ENCODE results near the gene BCL2.

The BCL2 gene

DNA sequence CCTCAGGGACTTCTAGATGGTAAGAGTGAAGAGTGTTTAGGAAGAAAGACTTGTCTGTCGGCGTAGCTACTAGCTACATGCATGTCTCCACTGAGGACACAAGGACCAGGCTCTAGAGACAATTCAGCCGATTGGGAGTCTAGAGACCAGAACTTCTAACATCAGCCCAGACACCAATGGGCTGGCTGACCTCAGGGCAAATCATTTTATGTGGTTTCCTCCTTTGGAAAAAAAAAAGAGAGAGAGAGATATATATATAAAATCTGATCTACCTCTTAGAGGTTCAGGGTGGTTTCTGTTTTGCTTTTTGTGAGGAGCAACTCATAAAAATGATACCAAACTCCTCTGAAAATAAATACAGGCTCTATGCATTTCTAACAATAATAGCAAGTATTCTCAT is 212.8 kb downstream of the BCL2 start:
- Histone ChIP-seq H3K36me3 (ENCODE audit: control insufficient read depth, insufficient read depth, low read length) (no peaks in the 10 kb centered on the region), H3K4me3 (ENCODE audit: low read depth, low read length) (no peak overlapping the region), H3K9ac (ENCODE audit: low read depth, low read length) (no peak overlapping the region), H3K27me3 (ENCODE audit: control insufficient read depth, insufficient read depth, low read length) (no peaks in the 10 kb centered on the region), H3K9me3 (ENCODE audit: control insufficient read depth, insufficient read depth, low read length) (no peaks in the 10 kb centered on the region), H3K4me1 (ENCODE audit: control insufficient read depth, insufficient read depth, low read length) (no peaks in the 10 kb centered on the region)

DNA sequence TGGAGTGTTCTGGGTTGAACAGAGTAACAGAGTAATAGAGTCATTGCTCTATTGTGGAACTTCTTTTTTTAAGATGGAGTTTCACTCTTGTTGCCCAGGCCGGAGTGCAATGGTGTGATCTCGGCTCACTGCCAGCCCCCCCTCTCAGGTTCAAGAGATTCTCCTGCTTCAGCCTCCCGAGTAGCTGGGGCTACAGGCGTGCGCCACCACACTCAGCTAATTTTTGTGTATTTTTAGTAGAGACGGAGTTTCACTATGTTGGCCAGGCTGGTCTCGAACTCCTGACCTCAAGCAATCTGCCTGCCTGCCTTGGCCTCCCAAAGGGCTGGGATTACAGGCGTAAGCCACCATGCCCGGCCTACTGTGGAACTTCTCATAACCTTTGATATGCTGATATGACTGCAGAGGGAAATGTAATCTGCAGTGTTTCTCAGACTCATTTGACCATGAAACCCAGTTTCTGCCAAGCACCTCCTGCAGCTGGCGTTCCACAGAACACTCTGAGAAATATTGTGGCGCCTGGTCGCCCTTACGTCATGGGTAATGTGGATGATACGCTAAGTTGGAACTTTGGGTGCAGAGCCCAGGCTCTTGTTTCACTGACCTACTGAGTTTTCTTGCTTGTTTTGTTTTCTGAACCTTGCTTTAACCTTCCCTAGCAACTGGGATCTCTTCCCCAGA is 213.8 kb downstream of the BCL2 start:
- Histone ChIP-seq H3K4me3 (ENCODE audit: low read depth, low read length) (no peak overlapping the region), H3K9ac (ENCODE audit: low read depth, low read length) (no peak overlapping the region), H3K27me3 (ENCODE audit: control insufficient read depth, insufficient read depth, low read length) (no peaks in the 10 kb centered on the region), H3K36me3 (ENCODE audit: control insufficient read depth, insufficient read depth, low read length) (no peaks in the 10 kb centered on the region), H3K9me3 (ENCODE audit: control insufficient read depth, insufficient read depth, low read length) (no peaks in the 10 kb centered on the region), H3K4me1 (ENCODE audit: control insufficient read depth, insufficient read depth, low read length) (no peaks in the 10 kb centered on the region)

DNA sequence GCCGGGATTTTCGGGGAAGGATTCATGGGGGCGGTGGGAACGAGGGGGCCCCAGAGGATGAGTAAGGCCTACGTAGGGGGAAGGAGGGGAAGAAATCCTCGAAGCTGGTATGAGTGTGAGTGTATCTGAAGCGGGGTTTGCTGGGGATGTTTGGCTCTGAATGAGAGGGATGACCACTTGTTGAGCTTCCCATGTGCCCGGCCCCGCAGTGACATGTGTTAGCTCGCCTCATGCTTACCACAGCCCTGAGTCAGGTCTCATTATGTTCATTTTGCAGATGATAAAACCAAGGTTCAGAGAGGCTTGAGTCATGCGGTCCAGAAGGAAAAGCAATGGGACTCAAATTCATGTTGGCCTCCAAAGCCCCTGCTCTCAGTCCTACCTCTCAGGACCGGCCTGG is 214.7 kb downstream of the BCL2 start:
- Histone ChIP-seq H3K9ac (ENCODE audit: low read depth, low read length) (no peak overlapping the region), H3K4me1 (ENCODE audit: control insufficient read depth, insufficient read depth, low read length) (no peaks in the 10 kb centered on the region), H3K36me3 (ENCODE audit: control insufficient read depth, insufficient read depth, low read length) (no peaks in the 10 kb centered on the region), H3K4me3 (ENCODE audit: low read depth, low read length) (no peak overlapping the region), H3K27me3 (ENCODE audit: control insufficient read depth, insufficient read depth, low read length) (no peaks in the 10 kb centered on the region), H3K9me3 (ENCODE audit: control insufficient read depth, insufficient read depth, low read length) (no peaks in the 10 kb centered on the region)

DNA sequence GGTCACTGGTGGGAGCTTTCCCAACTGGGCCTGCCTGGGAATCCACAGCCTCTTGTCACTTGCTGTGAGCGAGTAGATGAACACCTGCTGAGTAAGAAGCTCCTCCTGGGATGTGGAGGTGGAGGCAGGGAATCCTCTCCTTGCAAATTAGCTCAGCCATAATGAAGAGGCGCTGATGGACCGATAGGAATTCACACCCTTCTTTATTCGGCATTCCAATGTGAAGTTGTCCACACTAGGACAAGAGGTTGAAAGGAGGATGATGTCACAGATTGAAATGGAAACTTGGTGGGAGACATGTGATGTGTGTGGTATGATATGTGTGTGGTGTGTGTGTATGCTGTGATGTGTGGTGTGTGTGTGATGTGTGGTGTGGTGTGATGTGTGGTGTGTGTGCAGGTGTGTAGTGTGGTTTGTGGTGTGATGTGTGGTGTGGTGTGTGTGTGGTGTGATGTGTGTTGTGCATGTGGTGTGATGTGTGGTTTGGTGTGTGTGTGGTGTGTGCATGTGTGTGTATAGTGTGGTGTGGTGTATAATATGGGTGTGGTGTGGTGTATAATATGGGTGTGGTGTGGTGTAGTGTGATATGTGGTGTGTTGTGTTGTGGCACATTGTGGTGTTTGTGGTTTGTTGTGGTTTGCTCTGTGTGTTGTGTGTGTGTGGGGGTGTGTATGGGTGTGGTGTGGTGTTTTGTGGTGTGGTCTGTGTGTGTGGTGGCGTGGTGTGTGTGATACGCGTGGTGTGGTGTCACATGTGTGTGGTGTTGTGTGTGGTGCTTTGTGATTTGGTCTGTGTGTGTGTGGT is 216.4 kb downstream of the BCL2 start:
- Histone ChIP-seq H3K4me3 (ENCODE audit: low read depth, low read length) (no peak overlapping the region), H3K27me3 (ENCODE audit: control insufficient read depth, insufficient read depth, low read length) (no peaks in the 10 kb centered on the region), H3K36me3 (ENCODE audit: control insufficient read depth, insufficient read depth, low read length) (no peaks in the 10 kb centered on the region), H3K4me1 (ENCODE audit: control insufficient read depth, insufficient read depth, low read length) (no peaks in the 10 kb centered on the region), H3K9ac (ENCODE audit: low read depth, low read length) (no peak overlapping the region), H3K9me3 (ENCODE audit: control insufficient read depth, insufficient read depth, low read length) (no peaks in the 10 kb centered on the region)

DNA sequence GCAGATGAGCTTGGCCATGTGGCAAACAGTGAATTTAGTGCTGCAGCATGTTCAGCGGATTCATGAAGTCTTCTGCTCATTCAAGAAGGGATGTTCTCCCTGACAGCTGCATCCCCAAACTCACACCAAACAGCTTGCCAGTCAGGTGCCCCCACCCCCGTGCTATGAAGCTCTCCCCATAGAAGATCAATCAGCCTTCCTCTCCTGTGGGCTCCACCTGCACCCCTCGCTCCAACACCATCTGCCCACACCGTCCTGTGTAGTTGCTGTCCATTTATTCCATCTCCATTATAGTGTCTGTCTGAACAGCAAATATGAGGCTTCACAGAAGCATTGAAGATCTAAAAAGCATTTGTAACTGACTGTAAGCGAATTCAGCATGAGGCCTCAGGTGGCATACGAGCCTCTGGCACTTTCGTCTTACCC is 218.9 kb downstream of the BCL2 start:
- H3K4me1 ChIP-seq (ENCODE audit: control insufficient read depth, insufficient read depth, low read length): no peaks in the 10 kb centered on the region
- H3K36me3 ChIP-seq (ENCODE audit: control insufficient read depth, insufficient read depth, low read length): no peaks in the 10 kb centered on the region
- no peaks in the 10 kb centered on the region for H3K27me3 ChIP-seq (ENCODE audit: control insufficient read depth, insufficient read depth, low read length)
- H3K9ac ChIP-seq (ENCODE audit: low read depth, low read length): no peak overlapping the region
- no peak overlapping the region for H3K4me3 ChIP-seq (ENCODE audit: low read depth, low read length)
- no peaks in the 10 kb centered on the region for H3K9me3 ChIP-seq (ENCODE audit: control insufficient read depth, insufficient read depth, low read length)

DNA sequence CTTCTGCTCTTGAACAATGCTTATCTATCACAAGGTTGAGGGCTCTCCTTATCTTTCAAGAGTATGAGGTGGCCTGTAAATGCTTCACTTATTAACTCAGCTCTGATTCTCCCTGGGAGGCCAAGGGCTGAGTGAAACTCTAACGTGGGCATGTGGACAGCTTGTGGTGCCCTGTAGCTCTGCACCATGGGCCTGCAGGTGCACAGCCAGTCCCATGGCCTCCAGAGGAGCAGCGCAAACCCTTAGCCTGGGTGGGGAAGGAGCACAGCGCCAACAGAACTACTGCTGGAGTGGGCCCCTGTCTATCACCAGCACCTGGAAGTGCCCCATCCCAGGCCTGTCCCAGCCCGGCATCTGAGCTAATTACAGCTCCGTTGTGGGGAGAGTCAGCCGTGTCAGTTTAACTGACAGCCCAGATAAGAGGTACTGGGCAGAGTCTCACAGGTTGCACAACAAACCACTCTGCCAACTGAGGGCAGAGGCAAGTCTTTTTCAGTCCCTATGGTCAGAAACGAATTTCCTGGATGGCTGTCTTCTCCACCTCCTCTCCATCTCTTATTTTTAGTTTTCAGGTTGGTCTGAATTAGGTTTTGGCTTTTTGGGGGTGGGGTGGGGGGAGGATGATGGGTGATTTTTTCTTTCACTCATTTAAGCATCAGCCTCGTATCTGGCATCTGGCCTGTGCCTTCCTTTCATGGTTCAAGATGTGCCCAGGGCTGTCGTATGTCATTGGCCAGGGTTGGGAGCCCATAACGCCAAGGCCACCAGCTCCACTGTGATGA is 219.5 kb downstream of the BCL2 start:
- Histone ChIP-seq H3K9me3 (ENCODE audit: control insufficient read depth, insufficient read depth, low read length) (no peaks in the 10 kb centered on the region), H3K4me1 (ENCODE audit: control insufficient read depth, insufficient read depth, low read length) (no peaks in the 10 kb centered on the region), H3K27me3 (ENCODE audit: control insufficient read depth, insufficient read depth, low read length) (no peaks in the 10 kb centered on the region), H3K9ac (ENCODE audit: low read depth, low read length) (no peak overlapping the region), H3K36me3 (ENCODE audit: control insufficient read depth, insufficient read depth, low read length) (no peaks in the 10 kb centered on the region), H3K4me3 (ENCODE audit: low read depth, low read length) (no peak overlapping the region)

DNA sequence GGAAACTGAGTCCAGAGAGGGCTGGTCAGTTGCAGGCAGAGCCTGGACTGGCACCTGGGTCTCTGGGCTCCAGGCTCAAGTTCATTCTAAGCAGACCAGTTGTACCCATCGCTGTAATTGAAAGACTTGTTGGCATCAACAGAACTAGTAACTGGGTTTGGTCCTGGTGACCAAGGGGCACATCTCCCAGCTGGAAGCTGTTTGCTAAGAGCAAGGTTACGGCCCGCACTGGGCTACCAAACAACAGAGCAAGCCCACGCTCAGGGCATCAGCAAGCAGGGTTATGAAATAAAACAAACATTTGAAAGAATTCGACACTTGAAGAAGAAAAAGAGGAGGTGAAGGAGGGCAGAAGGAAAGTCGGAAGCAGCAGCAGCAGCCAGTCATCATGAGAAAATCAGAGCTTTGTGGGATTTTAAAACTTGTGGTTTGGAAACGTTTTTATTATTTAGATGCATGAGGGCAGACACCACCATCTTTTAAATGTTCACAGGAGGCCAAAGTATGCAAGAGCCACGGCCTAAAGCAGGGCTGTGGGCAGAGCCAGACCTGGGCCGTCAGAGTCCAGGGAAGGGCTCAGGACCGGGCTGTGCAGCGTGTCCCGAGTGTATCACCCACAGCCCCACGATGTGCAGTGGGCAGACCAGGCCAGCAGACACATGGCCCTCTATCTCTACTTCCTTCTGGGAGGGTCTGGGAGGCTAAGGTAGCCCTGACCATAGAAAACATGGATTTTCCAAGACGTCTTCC is 220.3 kb downstream of the BCL2 start:
- Histone ChIP-seq H3K4me1 (ENCODE audit: control insufficient read depth, insufficient read depth, low read length) (no peaks in the 10 kb centered on the region), H3K9ac (ENCODE audit: low read depth, low read length) (no peak overlapping the region), H3K4me3 (ENCODE audit: low read depth, low read length) (no peak overlapping the region)

DNA sequence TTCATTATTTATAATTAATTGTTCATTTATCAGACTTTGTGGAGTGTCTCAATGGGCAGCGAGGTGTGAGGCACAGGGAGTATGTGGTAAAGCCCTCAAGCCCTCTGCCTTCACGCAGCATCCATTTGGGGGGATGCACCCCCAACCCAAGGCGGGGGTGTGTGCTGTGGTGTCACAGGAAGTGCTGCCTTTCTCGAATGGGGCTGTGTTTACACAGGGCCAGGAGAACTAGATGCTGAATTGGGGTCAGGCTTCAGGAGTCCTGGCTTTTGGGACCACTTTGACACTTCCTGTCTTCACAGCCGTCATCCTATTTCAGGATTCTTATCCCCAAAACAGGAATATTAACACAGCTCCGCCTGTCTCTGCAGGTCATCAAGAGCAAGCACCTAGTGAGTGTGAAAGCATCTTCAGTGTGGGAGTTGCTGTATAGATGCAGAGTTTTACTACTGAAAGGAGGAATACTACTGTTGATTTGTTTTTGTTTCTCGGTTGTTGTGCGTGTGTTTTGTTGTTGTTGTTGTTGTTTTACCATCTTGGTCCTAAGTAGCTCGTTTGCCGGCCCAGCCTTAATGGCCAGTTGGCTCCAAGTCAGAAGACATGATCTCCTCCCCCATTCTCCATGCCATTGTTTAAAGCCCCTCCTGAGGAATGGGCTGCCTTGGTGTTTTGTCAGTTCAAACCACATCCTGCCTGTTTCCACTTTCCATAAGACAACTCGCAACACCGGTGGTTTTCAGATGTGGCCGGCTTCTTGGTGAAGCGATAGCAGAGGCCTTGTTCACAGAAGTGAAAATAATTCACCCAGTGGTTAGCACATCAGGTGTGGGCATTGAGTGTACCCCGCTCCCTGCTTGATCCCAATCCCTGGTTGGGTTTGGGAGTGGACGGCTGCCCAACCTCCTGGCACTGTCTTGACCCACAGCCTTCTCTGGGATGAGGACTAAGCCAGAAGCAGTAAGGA is 221.3 kb downstream of the BCL2 start:
- no peaks in the 10 kb centered on the region for H3K27me3 ChIP-seq (ENCODE audit: control insufficient read depth, insufficient read depth, low read length)
- H3K4me1 ChIP-seq (ENCODE audit: control insufficient read depth, insufficient read depth, low read length): no peaks in the 10 kb centered on the region
- no peak overlapping the region for H3K4me3 ChIP-seq (ENCODE audit: low read depth, low read length)
- no peaks in the 10 kb centered on the region for H3K36me3 ChIP-seq (ENCODE audit: control insufficient read depth, insufficient read depth, low read length)
- H3K9ac ChIP-seq (ENCODE audit: low read depth, low read length): no peak overlapping the region
- H3K9me3 ChIP-seq (ENCODE audit: control insufficient read depth, insufficient read depth, low read length): no peaks in the 10 kb centered on the region

More for the DNA sequence above, 220.3 kb downstream of the BCL2 start:
- Histone ChIP-seq H3K9me3 (ENCODE audit: control insufficient read depth, insufficient read depth, low read length) (no peaks in the 10 kb centered on the region), H3K27me3 (ENCODE audit: control insufficient read depth, insufficient read depth, low read length) (no peaks in the 10 kb centered on the region), H3K36me3 (ENCODE audit: control insufficient read depth, insufficient read depth, low read length) (no peaks in the 10 kb centered on the region)

DNA sequence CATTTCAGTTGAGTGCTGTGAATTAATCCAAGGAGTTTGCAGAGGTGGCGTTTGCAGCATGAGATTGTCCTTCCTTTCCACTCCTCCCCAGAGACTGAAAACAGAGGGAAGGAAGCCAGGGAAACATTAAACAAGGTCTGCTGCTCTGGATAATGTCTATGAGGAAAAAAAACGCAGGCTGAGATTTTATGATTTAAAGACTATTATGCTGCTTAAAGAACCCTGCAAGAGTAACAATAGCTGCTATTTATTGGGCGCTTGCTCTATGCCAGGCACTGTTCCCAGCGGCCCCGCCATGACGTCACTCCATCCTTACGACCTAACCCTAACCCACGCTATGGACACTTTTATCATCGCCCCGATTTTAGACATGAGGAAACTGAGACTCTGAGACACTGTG is 222.4 kb downstream of the BCL2 start:
- no peak overlapping the region for H3K9ac ChIP-seq (ENCODE audit: low read depth, low read length)

DNA sequence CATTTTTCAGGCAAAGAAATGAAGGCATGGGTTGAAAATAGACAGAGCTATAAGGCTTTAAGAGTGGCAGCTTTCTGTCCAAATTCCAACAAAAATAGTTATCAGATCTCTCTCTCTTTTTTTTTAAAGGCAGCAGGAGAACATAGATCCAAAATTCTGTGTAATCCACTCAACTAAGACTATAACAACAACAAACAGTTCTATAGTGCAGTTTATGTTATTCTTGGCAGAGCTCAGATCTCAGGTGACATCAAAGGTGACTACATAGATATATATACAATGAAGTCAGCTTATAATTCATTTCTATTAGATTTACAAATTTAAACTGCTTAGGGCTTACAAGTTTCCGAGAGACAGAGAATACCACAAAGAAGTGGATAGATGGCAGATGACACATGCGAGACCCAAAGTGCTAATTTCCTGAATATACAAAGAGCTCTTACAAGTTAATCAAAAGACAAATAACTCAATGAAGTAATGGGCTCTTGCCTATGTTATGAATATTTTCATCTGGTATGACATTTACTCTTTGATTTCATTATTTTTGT is 223.2 kb downstream of the BCL2 start:
- Histone ChIP-seq H3K9ac (ENCODE audit: low read depth, low read length) (no peak overlapping the region), H3K4me1 (ENCODE audit: control insufficient read depth, insufficient read depth, low read length) (no peaks in the 10 kb centered on the region), H3K4me3 (ENCODE audit: low read depth, low read length) (no peak overlapping the region), H3K9me3 (ENCODE audit: control insufficient read depth, insufficient read depth, low read length) (no peaks in the 10 kb centered on the region), H3K36me3 (ENCODE audit: control insufficient read depth, insufficient read depth, low read length) (no peaks in the 10 kb centered on the region), H3K27me3 (ENCODE audit: control insufficient read depth, insufficient read depth, low read length) (no peaks in the 10 kb centered on the region)

More for the DNA sequence above, 222.4 kb downstream of the BCL2 start:
- H3K36me3 ChIP-seq (ENCODE audit: control insufficient read depth, insufficient read depth, low read length): no peaks in the 10 kb centered on the region
- no peaks in the 10 kb centered on the region for H3K4me1 ChIP-seq (ENCODE audit: control insufficient read depth, insufficient read depth, low read length)
- H3K4me3 ChIP-seq (ENCODE audit: low read depth, low read length): no peak overlapping the region
- H3K27me3 ChIP-seq (ENCODE audit: control insufficient read depth, insufficient read depth, low read length): no peaks in the 10 kb centered on the region
- no peaks in the 10 kb centered on the region for H3K9me3 ChIP-seq (ENCODE audit: control insufficient read depth, insufficient read depth, low read length)
